ENCODE data around the gene FHL3.

Gene FHL3, protein sequence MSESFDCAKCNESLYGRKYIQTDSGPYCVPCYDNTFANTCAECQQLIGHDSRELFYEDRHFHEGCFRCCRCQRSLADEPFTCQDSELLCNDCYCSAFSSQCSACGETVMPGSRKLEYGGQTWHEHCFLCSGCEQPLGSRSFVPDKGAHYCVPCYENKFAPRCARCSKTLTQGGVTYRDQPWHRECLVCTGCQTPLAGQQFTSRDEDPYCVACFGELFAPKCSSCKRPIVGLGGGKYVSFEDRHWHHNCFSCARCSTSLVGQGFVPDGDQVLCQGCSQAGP

DNA sequence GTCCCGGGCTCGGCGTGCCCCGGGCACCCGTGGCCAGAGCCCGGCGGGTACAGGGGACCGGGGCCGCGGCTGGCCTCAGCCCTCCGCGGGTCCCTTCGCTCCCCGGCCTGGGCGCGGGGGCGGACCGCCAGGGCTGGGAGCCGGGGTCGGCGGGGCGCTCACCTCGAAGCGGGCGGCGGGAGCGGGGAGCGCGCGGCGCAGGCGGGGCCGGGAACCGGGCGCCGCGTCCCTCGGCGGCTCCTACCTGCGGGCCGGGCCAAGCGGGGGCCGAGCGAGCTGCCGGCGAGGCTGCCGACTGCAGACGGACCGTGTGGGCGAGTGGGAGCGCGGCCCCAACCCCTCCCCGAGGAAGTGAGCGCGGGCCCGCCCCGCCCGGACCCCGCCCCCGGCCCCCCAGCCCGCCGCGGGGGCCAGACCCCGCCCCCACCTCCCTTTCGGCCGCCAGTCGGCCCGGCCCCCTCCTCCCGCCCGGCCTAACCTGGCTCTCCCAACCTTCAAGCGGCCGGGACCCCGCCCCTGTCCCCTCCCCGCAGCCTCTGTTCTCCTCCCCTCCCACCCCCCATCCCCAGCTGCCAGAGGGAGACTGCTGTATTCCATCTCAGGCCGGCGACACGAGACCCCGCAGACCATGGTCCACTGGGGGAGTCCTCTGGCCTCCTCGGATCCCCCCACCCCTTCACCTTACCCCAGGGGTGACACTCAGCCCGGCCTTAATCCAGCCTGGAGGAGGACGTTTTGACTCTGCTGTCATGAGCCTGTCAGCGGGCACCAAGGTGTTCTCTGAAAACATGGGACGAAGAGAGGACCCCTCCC is at the start of gene FHL3:
Gene FHL3, minus strand, starts transcription at position 320 of the 813 bp plus-strand sequence. CDS start 6,102 bp downstream, outside the sequence.
- DNase-seq (ENCODE audit: low read depth): peak; percentile 42
- H3K4me3 ChIP-seq (ENCODE audit: low read length): peak within 1 kb of the TSS; percentile 90
- TF ChIP-seq, protein P1, sequence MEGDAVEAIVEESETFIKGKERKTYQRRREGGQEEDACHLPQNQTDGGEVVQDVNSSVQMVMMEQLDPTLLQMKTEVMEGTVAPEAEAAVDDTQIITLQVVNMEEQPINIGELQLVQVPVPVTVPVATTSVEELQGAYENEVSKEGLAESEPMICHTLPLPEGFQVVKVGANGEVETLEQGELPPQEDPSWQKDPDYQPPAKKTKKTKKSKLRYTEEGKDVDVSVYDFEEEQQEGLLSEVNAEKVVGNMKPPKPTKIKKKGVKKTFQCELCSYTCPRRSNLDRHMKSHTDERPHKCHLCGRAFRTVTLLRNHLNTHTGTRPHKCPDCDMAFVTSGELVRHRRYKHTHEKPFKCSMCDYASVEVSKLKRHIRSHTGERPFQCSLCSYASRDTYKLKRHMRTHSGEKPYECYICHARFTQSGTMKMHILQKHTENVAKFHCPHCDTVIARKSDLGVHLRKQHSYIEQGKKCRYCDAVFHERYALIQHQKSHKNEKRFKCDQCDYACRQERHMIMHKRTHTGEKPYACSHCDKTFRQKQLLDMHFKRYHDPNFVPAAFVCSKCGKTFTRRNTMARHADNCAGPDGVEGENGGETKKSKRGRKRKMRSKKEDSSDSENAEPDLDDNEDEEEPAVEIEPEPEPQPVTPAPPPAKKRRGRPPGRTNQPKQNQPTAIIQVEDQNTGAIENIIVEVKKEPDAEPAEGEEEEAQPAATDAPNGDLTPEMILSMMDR (conservative IDR thresholded peaks at IDR 0.05; ENCODE audit: low read length): no peak

DNA sequence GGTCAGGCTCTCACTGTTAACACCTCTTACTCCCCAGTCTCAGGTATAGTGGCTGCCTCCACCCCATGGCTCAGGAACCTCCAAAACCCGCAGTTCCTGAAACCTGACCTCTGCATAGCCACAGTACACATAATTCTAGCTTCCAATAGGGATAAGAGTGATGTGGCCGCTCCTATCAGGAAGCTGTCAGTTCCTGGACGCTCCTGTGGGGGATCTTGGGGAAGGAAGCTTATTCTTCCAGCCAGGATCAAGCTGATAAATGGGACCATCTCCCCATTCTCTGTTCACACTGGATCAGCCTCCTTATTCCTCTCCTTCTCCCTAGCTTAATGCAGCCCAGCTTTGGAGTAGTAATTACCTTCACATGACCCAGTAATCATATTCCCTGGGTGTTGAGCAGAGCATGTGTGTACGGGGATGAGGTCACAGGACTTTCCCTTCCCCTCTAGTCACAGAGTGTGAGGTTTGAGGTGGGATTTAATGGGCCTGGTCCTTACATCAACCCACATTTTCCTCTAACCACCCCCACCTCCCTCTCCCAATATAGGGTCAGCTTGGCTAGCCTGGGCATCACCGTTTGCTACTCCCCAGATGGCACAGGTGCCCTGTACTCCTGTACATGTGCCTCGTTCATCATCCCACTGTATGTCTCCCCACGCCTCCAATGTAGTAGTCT is 48.2 kb upstream of the FHL3 start:
- TF ChIP-seq, protein P1 (conservative IDR thresholded peaks at IDR 0.05; ENCODE audit: low read length): no peak
- H3K4me3 ChIP-seq (ENCODE audit: low read length): no peak overlapping the region
- DNase-seq (ENCODE audit: low read depth): no peak

DNA sequence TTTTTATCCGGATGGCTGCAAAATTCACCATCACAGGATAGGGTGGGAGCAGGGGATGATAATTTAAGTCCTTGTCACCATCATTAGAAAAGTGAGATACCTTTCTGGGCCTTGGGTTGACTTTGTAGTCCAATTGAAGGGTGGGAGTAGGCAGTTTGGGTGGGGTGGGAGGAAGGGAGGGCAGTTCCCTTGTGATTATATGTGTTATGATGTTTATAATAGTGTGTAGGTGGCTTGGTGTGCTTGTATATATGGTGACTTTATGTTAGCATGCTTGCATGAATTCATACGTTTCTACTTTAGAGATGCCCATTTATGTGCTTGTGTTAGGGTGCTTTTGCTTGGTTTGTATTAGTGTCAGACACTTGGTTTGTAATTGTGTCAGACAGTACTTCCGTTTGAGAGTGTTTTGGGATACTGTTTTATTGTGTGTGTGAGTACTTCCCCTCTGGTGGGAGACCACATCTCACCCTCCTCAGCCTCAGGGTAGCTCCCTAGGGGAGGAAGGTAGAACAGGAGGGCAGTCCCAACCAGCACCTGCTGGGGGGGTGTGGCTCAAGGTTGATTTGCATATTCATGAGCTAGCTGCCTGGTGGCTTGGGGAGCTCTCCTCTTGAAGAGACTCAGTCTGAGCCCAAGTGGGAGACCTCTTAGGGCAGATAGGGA is 47.6 kb upstream of the FHL3 start:
- DNase-seq (ENCODE audit: low read depth): no peak
- H3K4me3 ChIP-seq (ENCODE audit: low read length): no peak overlapping the region
- TF ChIP-seq, protein P1 (conservative IDR thresholded peaks at IDR 0.05; ENCODE audit: low read length): no peak

DNA sequence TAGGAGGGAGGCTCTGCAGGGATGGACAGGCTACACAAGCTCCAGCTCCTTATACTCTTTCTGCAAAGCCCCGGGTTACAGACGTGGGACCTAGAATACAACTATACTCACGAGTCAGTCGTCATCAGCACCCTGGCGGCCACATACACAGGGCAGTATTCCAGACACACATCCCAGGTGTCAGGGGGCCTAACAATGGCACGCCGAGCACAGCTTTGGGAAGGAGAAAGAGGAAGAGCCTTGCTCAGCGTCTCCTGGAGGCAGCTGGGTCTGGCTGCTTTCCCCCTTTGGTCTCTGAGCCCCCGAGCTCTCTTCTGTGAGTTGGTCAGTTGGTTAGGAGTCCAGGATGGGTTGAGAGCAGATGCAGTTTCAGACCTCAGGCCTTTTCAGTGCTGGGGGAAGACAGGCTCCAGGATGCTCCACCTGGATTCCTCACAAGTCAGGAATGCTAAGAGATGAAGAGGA is 45.8 kb upstream of the FHL3 start:
- DNase-seq (ENCODE audit: low read depth): no peak
- H3K4me3 ChIP-seq (ENCODE audit: low read length): no peak overlapping the region
- TF ChIP-seq, protein P1 (conservative IDR thresholded peaks at IDR 0.05; ENCODE audit: low read length): no peak

DNA sequence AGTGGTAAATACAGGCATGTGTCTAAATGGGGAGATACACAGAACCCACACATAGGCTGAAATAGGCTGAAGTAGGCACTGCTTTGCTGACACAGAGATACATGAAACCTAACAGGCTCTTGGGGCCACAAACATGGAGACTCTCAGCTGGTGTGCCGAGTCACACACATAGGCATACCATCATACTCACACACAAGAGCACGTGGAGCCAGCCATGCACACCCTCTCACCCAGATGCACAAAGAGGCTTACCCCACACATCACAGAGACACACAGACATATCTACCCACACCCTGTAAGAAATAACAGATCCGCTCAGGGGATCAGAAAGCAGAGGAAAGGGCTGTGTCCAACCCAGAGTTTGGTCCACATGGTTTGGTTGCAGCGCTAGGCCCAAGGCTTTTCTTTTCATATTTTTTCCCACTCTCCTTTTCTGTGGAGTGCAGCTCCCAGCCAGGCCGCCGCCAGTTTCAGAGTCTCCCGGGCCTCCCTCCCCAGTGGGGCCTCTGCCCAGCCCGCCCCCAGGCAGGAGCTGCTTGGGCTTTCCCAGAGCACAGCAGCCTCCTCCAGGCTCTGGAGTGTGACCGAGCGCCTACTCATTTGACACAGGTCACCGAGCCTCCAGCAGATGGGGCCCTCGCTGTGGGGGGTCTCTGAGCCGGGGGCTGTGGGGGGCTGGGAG is 45.2 kb upstream of the FHL3 start:
- no peak for DNase-seq (ENCODE audit: low read depth)
- TF ChIP-seq, protein P1 (conservative IDR thresholded peaks at IDR 0.05; ENCODE audit: low read length): no peak
- no peak overlapping the region for H3K4me3 ChIP-seq (ENCODE audit: low read length)

DNA sequence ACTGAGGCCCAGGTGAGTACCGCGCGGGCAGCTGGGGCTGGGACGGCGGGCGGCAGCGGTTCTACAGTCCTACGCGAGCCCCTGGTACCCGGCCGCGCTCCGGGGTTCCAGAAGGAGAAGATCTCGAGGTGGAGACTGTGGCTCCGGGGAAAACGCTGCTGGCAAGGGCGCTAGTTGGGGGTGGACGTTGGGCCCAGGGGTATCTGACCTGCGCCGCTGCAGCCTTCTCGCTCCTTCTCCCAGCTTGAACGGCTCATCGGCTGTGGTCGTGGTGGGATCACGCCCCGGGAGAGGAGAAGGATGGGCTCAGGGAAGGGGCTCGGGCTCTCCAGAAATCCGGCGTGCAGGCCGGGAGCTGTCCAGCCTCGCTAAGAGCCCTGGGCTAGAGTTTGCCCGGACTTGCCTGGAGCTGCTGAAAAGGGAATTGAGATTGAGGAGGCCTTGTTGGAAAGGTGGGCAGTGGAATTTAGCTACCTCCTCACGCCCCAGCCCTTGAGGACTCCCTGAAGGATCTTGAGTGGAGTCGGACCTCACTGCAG is 42.4 kb upstream of the FHL3 start:
- H3K4me3 ChIP-seq (ENCODE audit: low read length): peak overlapping the region; percentile 53
- peak; percentile 40 for DNase-seq (ENCODE audit: low read depth)
- TF ChIP-seq, protein P1 (conservative IDR thresholded peaks at IDR 0.05; ENCODE audit: low read length): no peak
